MM.1S (cell line): ENCODE measurements around the gene SLAMF8.

Source experiments
- DNase-seq: peaks from one replicate; pipeline ENCODE4 v3.0.0-alpha.2; 2015
- H2AFZ ChIP-seq: fragments of 300-600 bp; sonication (generic); 2 replicates; pipeline ENCODE4 v1.6.0; 2016; ENCODE audit warnings: antibody characterized with exemption, low read length
- H3F3A ChIP-seq: fragments of 300-600 bp; sonication (generic); 2 replicates; pipeline ENCODE4 v1.6.1; 2016; ENCODE audit warnings: mild to moderate bottlenecking, antibody characterized with exemption, low read length, moderate library complexity, mixed read lengths; ENCODE audit not compliant: insufficient read depth
- H3K27ac ChIP-seq: fragments of 300-600 bp; sonication (generic); 2 replicates; pipeline ENCODE4 v1.5.1; 2016; ENCODE audit warnings: mild to moderate bottlenecking, low read length
- H3K27me3 ChIP-seq: fragments of 300-600 bp; sonication (generic); replicated peaks from 2 replicates; pipeline ENCODE4 v1.6.0; 2016; ENCODE audit warnings: low read length; ENCODE audit not compliant: insufficient read depth
- H3K36me3 ChIP-seq: fragments of 300-600 bp; sonication (generic); replicated peaks from 2 replicates; pipeline ENCODE4 v1.6.1; 2016; ENCODE audit warnings: mild to moderate bottlenecking, low read length, mixed read lengths; ENCODE audit not compliant: insufficient read depth
- H3K4me1 ChIP-seq: fragments of 300-600 bp; sonication (generic); 2 replicates; pipeline ENCODE4 v1.6.1; 2016; ENCODE audit warnings: low read length, mixed read lengths
- H3K4me2 ChIP-seq: fragments of 300-600 bp; sonication (generic); 2 replicates; pipeline ENCODE4 v1.6.0; 2016; ENCODE audit warnings: low read depth, low read length
- H3K4me3 ChIP-seq: fragments of 300-600 bp; sonication (generic); 2 replicates; pipeline ENCODE4 v1.5.1; 2016; ENCODE audit warnings: low read length, mixed read lengths
- H3K79me2 ChIP-seq: fragments of 300-600 bp; sonication (generic); 2 replicates; pipeline ENCODE4 v1.6.1; 2016; ENCODE audit warnings: mixed run types, low read length, mixed read lengths
- H3K9ac ChIP-seq: fragments of 300-600 bp; sonication (generic); 2 replicates; pipeline ENCODE4 v1.6.1; 2016; ENCODE audit warnings: low read length, mixed read lengths
- H3K9me2 ChIP-seq: fragments of 300-600 bp; sonication (generic); replicated peaks from 2 replicates; pipeline ENCODE4 v1.6.1; 2016; ENCODE audit warnings: mild to moderate bottlenecking, low read length, mixed read lengths; ENCODE audit not compliant: insufficient read depth
- H3K9me3 ChIP-seq: fragments of 300-600 bp; sonication (generic); replicated peaks from 2 replicates; pipeline ENCODE4 v1.6.1; 2016; ENCODE audit warnings: mild to moderate bottlenecking, low read length, mixed read lengths; ENCODE audit not compliant: insufficient read depth
- H4K20me1 ChIP-seq: fragments of 300-600 bp; sonication (generic); 2 replicates; pipeline ENCODE4 v1.6.1; 2016; ENCODE audit warnings: mild to moderate bottlenecking, low read length, moderate library complexity, mixed read lengths; ENCODE audit not compliant: insufficient read depth
- CTCF ChIP-seq: fragments of 300-600 bp; sonication (generic); IDR thresholded peaks from 2 replicates; pipeline ENCODE4 v1.5.1; 2016; ENCODE audit warnings: antibody characterized with exemption, low read length, mixed read lengths
- EZH2 ChIP-seq: fragments of 300-600 bp; sonication (generic); optimal IDR thresholded peaks from 2 replicates; pipeline ENCODE3; 2017; ENCODE audit warnings: low read depth, mild to moderate bottlenecking, antibody characterized with exemption, low read length, mixed read lengths
- EZH2phosphoT487 ChIP-seq: fragments of 300-600 bp; sonication (generic); IDR thresholded peaks from 2 replicates; pipeline ENCODE4 v1.6.1; 2018; ENCODE audit warnings: antibody characterized with exemption, low read length

SLAMF8 gene

GRCh38 chr1:159826441-159827101, at the start of gene SLAMF8:
TSS of gene SLAMF8 (plus strand) at chr1:159826873. CDS start at chr1:159826899, 26 bp downstream.
- no peaks in the 10 kb centered on the region for H3K79me2 ChIP-seq
- H3K9me3 ChIP-seq, result no peaks in the 10 kb centered on the region
- H3F3A ChIP-seq, result peaks cover 5% of the 10 kb centered on the region; the same call in 1 of the 2 replicates
- no peaks in the 10 kb centered on the region for H3K36me3 ChIP-seq
- H2AFZ ChIP-seq, result no peak within 1 kb of the TSS
- peaks cover 20% of the 10 kb centered on the region for H3K4me1 ChIP-seq
- no peak for TF ChIP-seq CTCF
- no peak for TF ChIP-seq EZH2
- TF ChIP-seq EZH2phosphoT487, result no peak
- H3K27me3 ChIP-seq, result no peaks in the 10 kb centered on the region
- H4K20me1 ChIP-seq, result no peaks in the 10 kb centered on the region
- no peaks in the 10 kb centered on the region for H3K9me2 ChIP-seq
- H3K4me2 ChIP-seq, result no peak within 1 kb of the TSS
- no peak within 1 kb of the TSS for H3K4me3 ChIP-seq
- DNase-seq, result no peak
- H3K27ac ChIP-seq, result no peak within 1 kb of the TSS
- no peak within 1 kb of the TSS for H3K9ac ChIP-seq

- Histone ChIP-seq H3K4me2 (no peak overlapping the region), H3K36me3 (no peaks in the 10 kb centered on the region), H3K4me3 (no peak overlapping the region), H3K79me2 (0 out of 2 replicates have a peak, but pooled peaks cover 8% of the 10 kb centered on the region), H3K27me3 (no peaks in the 10 kb centered on the region), H4K20me1 (no peaks in the 10 kb centered on the region), H3K9ac (no peak overlapping the region), H3K9me3 (no peaks in the 10 kb centered on the region), H3K9me2 (no peaks in the 10 kb centered on the region), H3K27ac (no peak overlapping the region), H3F3A (no peaks in the 10 kb centered on the region), H3K4me1 (peaks cover 10% of the 10 kb centered on the region; the same call in 1 of the 2 replicates), H2AFZ (no peak overlapping the region)
- no peak for DNase-seq
- TF ChIP-seq CTCF (no peak), EZH2 (no peak), EZH2phosphoT487 (no peak)
These were observed 48.4 kb upstream of the SLAMF8 start for GRCh38 chr1:159778266-159778665.

GRCh38 chr1:159779403-159779851, 47.2 kb upstream of the SLAMF8 start:
- H3K27ac ChIP-seq, result no peak overlapping the region
- H3K36me3 ChIP-seq, result no peaks in the 10 kb centered on the region
- H3K4me1 ChIP-seq, result peaks cover 10% of the 10 kb centered on the region; the same call in 1 of the 2 replicates
- no peak overlapping the region for H3K4me3 ChIP-seq
- no peaks in the 10 kb centered on the region for H3F3A ChIP-seq
- 0 out of 2 replicates have a peak, but pooled peaks cover 8% of the 10 kb centered on the region for H3K79me2 ChIP-seq
- TF ChIP-seq EZH2 (no peak), CTCF (no peak), EZH2phosphoT487 (no peak)
- no peaks in the 10 kb centered on the region for H3K9me2 ChIP-seq
- DNase-seq, result no peak
- no peak overlapping the region for H3K4me2 ChIP-seq
- no peaks in the 10 kb centered on the region for H3K9me3 ChIP-seq
- H3K9ac ChIP-seq, result no peak overlapping the region
- H4K20me1 ChIP-seq, result no peaks in the 10 kb centered on the region
- H2AFZ ChIP-seq, result no peak overlapping the region
- H3K27me3 ChIP-seq, result no peaks in the 10 kb centered on the region
